ENCODE data around the gene ASTL. TPM values are rescaled to one million over a fixed set of nuclear protein-coding genes. Genes with fewer than 3 reads are reported as not detected.
A peak's percentile ranks its signal among the peaks of the same experiment; 100 is the strongest.

Gene ASTL
- not detected in 2 replicates for total RNA-seq (ENCODE audit: low replicate concordance)

- Histone ChIP-seq H3K79me2 (ENCODE audit: low read depth) (no peaks in the 10 kb centered on the region), H3K4me1 (no peaks in the 10 kb centered on the region), H3K4me2 (no peak within 1 kb of the TSS), H3K4me3 (no peak within 1 kb of the TSS), H3K27me3 (no peaks in the 10 kb centered on the region), H3K27ac (no peak within 1 kb of the TSS), H3K9me3 (ENCODE audit: low read depth) (no peaks in the 10 kb centered on the region), H4K20me1 (ENCODE audit: low read depth) (no peaks in the 10 kb centered on the region), H3F3A (ENCODE audit: low read depth) (no peaks in the 10 kb centered on the region), H3K9ac (no peak within 1 kb of the TSS), H3K36me3 (no peaks in the 10 kb centered on the region), H2AFZ (replicated peaks) (no peak within 1 kb of the TSS)
- TF ChIP-seq EZH2phosphoT487 (IDR thresholded peaks at IDR 0.05) = no peak
- peak; percentile 24 for TF ChIP-seq EZH2 (IDR thresholded peaks at IDR 0.05)
- TF ChIP-seq, protein P1, sequence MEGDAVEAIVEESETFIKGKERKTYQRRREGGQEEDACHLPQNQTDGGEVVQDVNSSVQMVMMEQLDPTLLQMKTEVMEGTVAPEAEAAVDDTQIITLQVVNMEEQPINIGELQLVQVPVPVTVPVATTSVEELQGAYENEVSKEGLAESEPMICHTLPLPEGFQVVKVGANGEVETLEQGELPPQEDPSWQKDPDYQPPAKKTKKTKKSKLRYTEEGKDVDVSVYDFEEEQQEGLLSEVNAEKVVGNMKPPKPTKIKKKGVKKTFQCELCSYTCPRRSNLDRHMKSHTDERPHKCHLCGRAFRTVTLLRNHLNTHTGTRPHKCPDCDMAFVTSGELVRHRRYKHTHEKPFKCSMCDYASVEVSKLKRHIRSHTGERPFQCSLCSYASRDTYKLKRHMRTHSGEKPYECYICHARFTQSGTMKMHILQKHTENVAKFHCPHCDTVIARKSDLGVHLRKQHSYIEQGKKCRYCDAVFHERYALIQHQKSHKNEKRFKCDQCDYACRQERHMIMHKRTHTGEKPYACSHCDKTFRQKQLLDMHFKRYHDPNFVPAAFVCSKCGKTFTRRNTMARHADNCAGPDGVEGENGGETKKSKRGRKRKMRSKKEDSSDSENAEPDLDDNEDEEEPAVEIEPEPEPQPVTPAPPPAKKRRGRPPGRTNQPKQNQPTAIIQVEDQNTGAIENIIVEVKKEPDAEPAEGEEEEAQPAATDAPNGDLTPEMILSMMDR (IDR thresholded peaks at IDR 0.05) = peak; percentile 72
- Mint-ChIP-seq H3K36me3 (no peaks in the 10 kb centered on the region), H3K27me3 (ENCODE audit: insufficient read depth, low read depth) (peaks cover 5% of the 10 kb centered on the region), H3K4me3 (no peak within 1 kb of the TSS), H3K27ac (no peak within 1 kb of the TSS), H3K4me1 (no peaks in the 10 kb centered on the region), H3K9me3 (no peaks in the 10 kb centered on the region)
- DNase-seq (ENCODE audit: low spot score) = peak; percentile 79
Observed at GRCh38 chr2:96138179-96139145, at the start of gene ASTL. ASTL (minus strand) TSS chr2:96138502; CDS start chr2:96138436, 66 bp downstream.

DNA sequence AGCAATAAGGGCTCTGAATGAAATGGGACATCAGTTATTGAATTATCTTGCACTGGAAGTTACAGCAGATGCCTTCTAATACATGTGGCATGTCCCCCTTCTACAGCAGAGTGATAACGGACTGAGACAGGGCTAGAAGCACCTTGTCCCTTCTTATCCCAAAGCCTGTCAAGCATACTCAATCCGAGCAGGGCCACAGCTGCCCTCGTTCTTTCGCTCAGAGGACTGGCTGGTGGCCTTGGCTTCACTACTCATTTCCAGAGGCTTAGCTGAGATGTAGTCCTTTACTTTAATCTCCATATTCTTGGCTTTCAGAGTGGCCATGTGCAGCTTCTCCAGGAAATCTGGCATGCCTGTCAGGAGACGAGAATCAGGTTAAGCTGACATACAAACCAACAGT is 48.3 kb upstream of the ASTL start:
- Histone ChIP-seq H3K27me3 (no peaks in the 10 kb centered on the region), H3K4me1 (no peaks in the 10 kb centered on the region), H4K20me1 (ENCODE audit: low read depth) (no peaks in the 10 kb centered on the region), H3K9ac (no peak overlapping the region), H3K79me2 (ENCODE audit: low read depth) (no peaks in the 10 kb centered on the region), H3K4me2 (no peak overlapping the region), H3K9me3 (ENCODE audit: low read depth) (no peaks in the 10 kb centered on the region), H3F3A (ENCODE audit: low read depth) (peaks cover 13% of the 10 kb centered on the region), H3K36me3 (peaks cover 9% of the 10 kb centered on the region), H2AFZ (replicated peaks) (no peak overlapping the region), H3K27ac (no peak overlapping the region), H3K4me3 (no peak overlapping the region)
- Mint-ChIP-seq H3K4me1 (no peaks in the 10 kb centered on the region), H3K27ac (no peak overlapping the region), H3K27me3 (ENCODE audit: insufficient read depth, low read depth) (peaks cover 2% of the 10 kb centered on the region), H3K9me3 (no peaks in the 10 kb centered on the region), H3K36me3 (peaks cover 26% of the 10 kb centered on the region), H3K4me3 (no peak overlapping the region)
- TF ChIP-seq, protein P1 (IDR thresholded peaks at IDR 0.05) = no peak
- TF ChIP-seq EZH2phosphoT487 (IDR thresholded peaks at IDR 0.05) (no peak), EZH2 (IDR thresholded peaks at IDR 0.05) (no peak)
- no peak for DNase-seq (ENCODE audit: low spot score)

GRCh38 chr2:96185516-96185915 is 47.2 kb upstream of the ASTL start:
- no peaks in the 10 kb centered on the region for H3K27me3 ChIP-seq
- H3K9ac ChIP-seq = no peak overlapping the region
- H3K4me3 ChIP-seq = no peak overlapping the region
- peaks cover 13% of the 10 kb centered on the region for H3F3A ChIP-seq (ENCODE audit: low read depth)
- H3K27ac ChIP-seq = no peak overlapping the region
- no peaks in the 10 kb centered on the region for H3K9me3 Mint-ChIP-seq
- TF ChIP-seq EZH2 (IDR thresholded peaks at IDR 0.05) (no peak), EZH2phosphoT487 (IDR thresholded peaks at IDR 0.05) (no peak)
- TF ChIP-seq, protein P1 (IDR thresholded peaks at IDR 0.05) = no peak
- H3K79me2 ChIP-seq (ENCODE audit: low read depth) = no peaks in the 10 kb centered on the region
- no peak overlapping the region for H3K4me2 ChIP-seq
- no peak for DNase-seq (ENCODE audit: low spot score)
- no peaks in the 10 kb centered on the region for H3K4me1 Mint-ChIP-seq
- no peak overlapping the region for H3K4me3 Mint-ChIP-seq
- H3K9me3 ChIP-seq (ENCODE audit: low read depth) = no peaks in the 10 kb centered on the region
- no peaks in the 10 kb centered on the region for H4K20me1 ChIP-seq (ENCODE audit: low read depth)
- H3K36me3 ChIP-seq = peaks cover 6% of the 10 kb centered on the region
- H3K4me1 ChIP-seq = no peaks in the 10 kb centered on the region
- H3K27me3 Mint-ChIP-seq (ENCODE audit: insufficient read depth, low read depth) = peaks cover 2% of the 10 kb centered on the region
- peaks cover 21% of the 10 kb centered on the region for H3K36me3 Mint-ChIP-seq
- no peak overlapping the region for H3K27ac Mint-ChIP-seq
- H2AFZ ChIP-seq (replicated peaks) = no peak overlapping the region

Measured in neural progenitor cell (in vitro differentiated cells).